ENCODE results near the gene C6orf163.

Gene C6orf163

GRCh38 chr6:87366899-87367298 is 22.3 kb downstream of the C6orf163 start:
- no peak for TF ChIP-seq POLR2AphosphoS5 (IDR thresholded peaks at IDR 0.05; ENCODE audit: low read depth, low read length)
- no peak for TF ChIP-seq FOXP2 (optimal IDR thresholded peaks at IDR 0.05; ENCODE audit: borderline replicate concordance, extremely low read depth, extremely low read length, insufficient read depth)
- TF ChIP-seq SIN3A (IDR thresholded peaks at IDR 0.05; ENCODE audit: borderline replicate concordance, insufficient read depth, low read length), result no peak
- TF ChIP-seq TAF1 (IDR thresholded peaks at IDR 0.05; ENCODE audit: borderline replicate concordance, insufficient read depth, low read length), result no peak
- TF ChIP-seq, protein P1, sequence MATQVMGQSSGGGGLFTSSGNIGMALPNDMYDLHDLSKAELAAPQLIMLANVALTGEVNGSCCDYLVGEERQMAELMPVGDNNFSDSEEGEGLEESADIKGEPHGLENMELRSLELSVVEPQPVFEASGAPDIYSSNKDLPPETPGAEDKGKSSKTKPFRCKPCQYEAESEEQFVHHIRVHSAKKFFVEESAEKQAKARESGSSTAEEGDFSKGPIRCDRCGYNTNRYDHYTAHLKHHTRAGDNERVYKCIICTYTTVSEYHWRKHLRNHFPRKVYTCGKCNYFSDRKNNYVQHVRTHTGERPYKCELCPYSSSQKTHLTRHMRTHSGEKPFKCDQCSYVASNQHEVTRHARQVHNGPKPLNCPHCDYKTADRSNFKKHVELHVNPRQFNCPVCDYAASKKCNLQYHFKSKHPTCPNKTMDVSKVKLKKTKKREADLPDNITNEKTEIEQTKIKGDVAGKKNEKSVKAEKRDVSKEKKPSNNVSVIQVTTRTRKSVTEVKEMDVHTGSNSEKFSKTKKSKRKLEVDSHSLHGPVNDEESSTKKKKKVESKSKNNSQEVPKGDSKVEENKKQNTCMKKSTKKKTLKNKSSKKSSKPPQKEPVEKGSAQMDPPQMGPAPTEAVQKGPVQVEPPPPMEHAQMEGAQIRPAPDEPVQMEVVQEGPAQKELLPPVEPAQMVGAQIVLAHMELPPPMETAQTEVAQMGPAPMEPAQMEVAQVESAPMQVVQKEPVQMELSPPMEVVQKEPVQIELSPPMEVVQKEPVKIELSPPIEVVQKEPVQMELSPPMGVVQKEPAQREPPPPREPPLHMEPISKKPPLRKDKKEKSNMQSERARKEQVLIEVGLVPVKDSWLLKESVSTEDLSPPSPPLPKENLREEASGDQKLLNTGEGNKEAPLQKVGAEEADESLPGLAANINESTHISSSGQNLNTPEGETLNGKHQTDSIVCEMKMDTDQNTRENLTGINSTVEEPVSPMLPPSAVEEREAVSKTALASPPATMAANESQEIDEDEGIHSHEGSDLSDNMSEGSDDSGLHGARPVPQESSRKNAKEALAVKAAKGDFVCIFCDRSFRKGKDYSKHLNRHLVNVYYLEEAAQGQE (IDR thresholded peaks at IDR 0.05; ENCODE audit: insufficient read depth in 1 of 2, low read depth in 2 of 2, low read length in 2 of 2), result no peak

GRCh38 chr6:87373377-87373776 is 28.8 kb downstream of the C6orf163 start:
- TF ChIP-seq, protein P1 (IDR thresholded peaks at IDR 0.05; ENCODE audit: insufficient read depth in 1 of 2, low read depth in 2 of 2, low read length in 2 of 2), result no peak

DNA sequence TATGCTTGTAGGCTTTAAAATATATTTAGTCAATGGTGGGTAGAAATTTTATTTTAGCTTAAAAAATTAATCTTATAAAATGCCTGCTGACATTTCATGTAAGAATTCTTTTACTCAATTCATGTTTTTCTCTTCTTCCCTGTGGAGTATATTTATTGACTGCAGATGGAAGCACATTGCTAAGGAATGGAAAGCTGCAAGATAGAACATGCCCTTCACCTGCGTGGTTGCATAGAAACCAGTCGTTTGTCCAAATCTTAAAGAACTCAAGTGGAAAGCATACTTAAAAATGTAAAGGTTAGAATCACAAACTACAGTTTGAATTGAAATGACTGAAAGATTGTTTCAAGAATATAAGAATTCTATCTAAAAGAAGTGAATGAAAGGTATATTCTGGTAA is 30.7 kb downstream of the C6orf163 start:
- TF ChIP-seq, protein P1 (IDR thresholded peaks at IDR 0.05; ENCODE audit: insufficient read depth in 1 of 2, low read depth in 2 of 2, low read length in 2 of 2), result no peak
- TF ChIP-seq POLR2AphosphoS5 (IDR thresholded peaks at IDR 0.05; ENCODE audit: low read depth, low read length) (no peak), SIN3A (IDR thresholded peaks at IDR 0.05; ENCODE audit: borderline replicate concordance, insufficient read depth, low read length) (no peak)

- TF ChIP-seq, protein P1 (IDR thresholded peaks at IDR 0.05; ENCODE audit: insufficient read depth in 1 of 2, low read depth in 2 of 2, low read length in 2 of 2), result no peak
- TF ChIP-seq TAF1 (IDR thresholded peaks at IDR 0.05; ENCODE audit: borderline replicate concordance, insufficient read depth, low read length), result no peak
- TF ChIP-seq POLR2AphosphoS5 (IDR thresholded peaks at IDR 0.05; ENCODE audit: low read depth, low read length), result no peak
- TF ChIP-seq FOXP2 (optimal IDR thresholded peaks at IDR 0.05; ENCODE audit: borderline replicate concordance, extremely low read depth, extremely low read length, insufficient read depth), result no peak
- no peak for TF ChIP-seq SIN3A (IDR thresholded peaks at IDR 0.05; ENCODE audit: borderline replicate concordance, insufficient read depth, low read length)
These were observed 32.0 kb downstream of the C6orf163 start for GRCh38 chr6:87376643-87377042.

GRCh38 chr6:87378947-87379346 is 34.3 kb downstream of the C6orf163 start:
- no peak for TF ChIP-seq TAF1 (IDR thresholded peaks at IDR 0.05; ENCODE audit: borderline replicate concordance, insufficient read depth, low read length)
- TF ChIP-seq POLR2AphosphoS5 (IDR thresholded peaks at IDR 0.05; ENCODE audit: low read depth, low read length), result no peak
- no peak for TF ChIP-seq FOXP2 (optimal IDR thresholded peaks at IDR 0.05; ENCODE audit: borderline replicate concordance, extremely low read depth, extremely low read length, insufficient read depth)
- TF ChIP-seq, protein P1 (IDR thresholded peaks at IDR 0.05; ENCODE audit: insufficient read depth in 1 of 2, low read depth in 2 of 2, low read length in 2 of 2), result no peak
- TF ChIP-seq SIN3A (IDR thresholded peaks at IDR 0.05; ENCODE audit: borderline replicate concordance, insufficient read depth, low read length), result no peak
